Heart left ventricle (tissue), 16 donors: ENCODE measurements around the gene TPT1. TPM values are rescaled to one million over a fixed set of nuclear protein-coding genes. Genes with fewer than 3 reads are reported as not detected.
"Not testable (repeated sequence)": the region's sequence is repeated elsewhere in the genome, so short reads cannot be mapped to it uniquely, and the experiment has no call there.

ENCODE experiments used
- ATAC-seq, 4 donors: fragments of 200-7000 bp; cut with Tn5 transposase; one replicate each; pipeline ENCODE4 v1.9.1; 2020 to 2022; ENCODE audit warnings: moderate library complexity in 4 of 4, mild to moderate bottlenecking in 3 of 4, moderate number of reproducible peaks in 1 of 4
- DNase-seq, 5 donors: peaks; one replicate each; pipeline ENCODE4 v3.0.0-alpha.2; 2020
- H3K27ac ChIP-seq, 12 donors: fragments of 200-600 bp; sonication (generic) in 4 of 12; one replicate each; pipeline versions ENCODE4 v1.5.0 to v1.8.0; 2016 to 2022; ENCODE audit warnings: mild to moderate bottlenecking in 2 of 12
- H3K27me3 ChIP-seq, 9 donors: fragments of 200-600 bp; sonication (generic) in 2 of 9; one replicate each; pipeline versions ENCODE4 v1.5.1 to v1.8.0; 2016 to 2022; ENCODE audit warnings: mild to moderate bottlenecking in 3 of 9
- H3K36me3 ChIP-seq, 9 donors: fragments of 200-600 bp; sonication (generic) in 2 of 9; one replicate each; pipeline versions ENCODE4 v1.5.0 to v1.8.0; 2018 to 2022; ENCODE audit warnings: mild to moderate bottlenecking in 2 of 9
- H3K4me1 ChIP-seq, 12 donors: fragments of 200-600 bp; sonication (generic) in 4 of 12; one replicate each; pipeline versions ENCODE4 v1.5.0 to v1.8.0; 2016 to 2022; ENCODE audit warnings: mild to moderate bottlenecking in 3 of 12
- H3K4me3 ChIP-seq, 12 donors: fragments of 200-600 bp; sonication (generic) in 4 of 12; one replicate each; pipeline versions ENCODE4 v1.5.0 to v1.8.0; 2017 to 2022; ENCODE audit warnings: mild to moderate bottlenecking in 9 of 12, moderate library complexity in 4 of 12
- H3K9me3 ChIP-seq, 12 donors: fragments of 200-600 bp; sonication (generic) in 4 of 12; one replicate each; pipeline versions ENCODE4 v1.5.0 to v1.8.0; 2016 to 2022; ENCODE audit warnings: mild to moderate bottlenecking in 1 of 12
- CTCF ChIP-seq, 12 donors: fragments of 200-600 bp; sonication (generic) in 4 of 12; IDR thresholded peaks; one replicate each; pipeline versions ENCODE4 v1.5.0 to v1.8.0; 2018 to 2022; ENCODE audit warnings: antibody characterized with exemption in 12 of 12, mild to moderate bottlenecking in 5 of 12
- POLR2A ChIP-seq, 2 donors: fragments of 450-650 bp; IDR thresholded peaks; one replicate each; pipeline ENCODE4 v1.6.1; 2017; ENCODE audit warnings: antibody characterized with exemption in 2 of 2, mild to moderate bottlenecking in 2 of 2, moderate library complexity in 2 of 2
- WGBS, 4 donors: extraction: QIAGEN DNeasy Blood & Tissue Kit in 2 of 4; methylation state at CpG; one replicate each; pipeline versions ENCODE4 v1.1.5 to v1.1.7; 2013 to 2018; 5-methylcytosine and 5-hydroxymethylcytosine counted together
- intact Hi-C, 10 donors: fragments of 100-400 bp; cut with DNase I; formaldehyde crosslinking; loops; one replicate each; pipeline versions ENCODE4 v1.11.1 to v1.14.2; 2022
- polyA plus RNA-seq, 2 donors: library from polyadenylated mRNA; stranded (reverse); fragments of 200-250 nt; gene quantifications; one replicate each; pipeline ENCODE4 v1.2.3, GENCODE V29; 2013
- total RNA-seq, 9 donors: library from RNA; depleted of rRNA in 2 of 9; stranded (reverse); fragments of >200 nt in 2 of 9; fragmentation: NEBNext Ultra II Directional in 3 of 9; extraction: Animal tissue kit (Norgen Biotek cat#: 25700) in 3 of 9; gene quantifications; one replicate each; pipeline versions ENCODE4 v1.1.0 to v1.2.4, GENCODE V29; 2016 to 2023
- donor health status: ischemic (EF 13 %, LVEDD 7.1; RV severe dilation, severe dysfunction).
- donor health status: healthy with polysubstance abuse.
- donor health status: DM: no; HTN: yes; CAD: no.
- donor health status: DM: no; HTN: no; CAD: no.
- donor health status: ischemic (EF 25% LVEDD 6.9; RV normal size, moderate dysfunction).
- donor health status: ischemic (EF 25% LVEDD 5.7; RV mildly dilated, moderate dysfunction).
- donor health status: healthy.
- donor health status: DM: yes; HTN: yes; CAD: no.
- donor health status: ischemic (EF 35%, LVEDD 5.7; RV mildly dilated, moderate dysfunction).
- donor health status: nonischemic (EF 11% LVEDD 7.7; RV severe dilation, severe dysfunction).
- donor health status: DM: yes; HTN: yes; CAD: no.
- donor health status: PGD.
- donor health status: ischemic (EF 29% LVEDD 5.4; RV normal size, mild dysfunction).
- donor health status: nonischemic (EF 23%, LVEDD 6.1; RV moderate dilation, normal function).

TPT1 gene
- total and polyA plus RNA-seq, 11 donors: 1,738 to 7,117 (median 3,896) TPM

- 34 to 48% (median 43%) methylated on average over 3 of the region's 3 CpGs for WGBS, 4 donors
- Histone ChIP-seq H3K36me3 (no peaks in the 10 kb centered on the region), H3K27ac (no peak overlapping the region), H3K4me3 (no peak overlapping the region), H3K9me3 (no peaks in the 10 kb centered on the region), H3K27me3 (no peaks in the 10 kb centered on the region), H3K4me1 (peaks cover 0 to 6% (median 0%) of the 10 kb centered on the region in 12 donors)
- no peak for ATAC-seq
- intact Hi-C loops: loop anchor here in 1 of 10 donors (10.0 kb wide), 1 partner anchor 328 kb away; no protein-coding TSS in a partner anchor
- TF ChIP-seq CTCF (IDR thresholded peaks at IDR 0.05): no peak
- no peak for DNase-seq
Measured at GRCh38 chr13:45302507-45302906, 38.5 kb downstream of the TPT1 start.

DNA sequence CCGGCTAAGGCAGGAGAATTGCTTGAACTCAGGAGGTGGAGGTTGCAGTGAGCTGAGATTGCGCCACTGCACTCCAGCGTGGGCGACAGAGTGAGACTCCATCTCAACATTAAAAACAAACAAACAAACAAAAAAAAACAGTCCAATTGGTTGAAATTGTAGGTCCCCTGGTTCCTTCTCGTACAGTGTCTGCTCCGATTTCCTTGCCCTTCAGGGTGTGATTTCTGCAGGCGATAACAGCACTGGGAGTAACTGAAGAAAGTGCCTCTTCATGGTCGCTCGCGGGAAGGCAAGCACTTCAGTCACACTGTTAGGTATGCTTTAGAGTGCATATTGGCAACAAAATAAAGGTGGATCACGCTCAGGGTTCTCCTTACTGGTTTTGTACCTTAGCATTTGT lies 39.7 kb downstream of the TPT1 start:
- TF ChIP-seq CTCF (IDR thresholded peaks at IDR 0.05): no peak
- TF ChIP-seq POLR2A (IDR thresholded peaks at IDR 0.05): no peak
- H3K4me1 ChIP-seq: peaks cover 0 to 9% (median 0%) of the 10 kb centered on the region in 12 donors
- H3K36me3 ChIP-seq: no peaks in the 10 kb centered on the region
- WGBS, 4 donors: 72 to 80% (median 77%) methylated on average over 11 of the region's 11 CpGs
- H3K27me3 ChIP-seq: no peaks in the 10 kb centered on the region
- H3K9me3 ChIP-seq: no peaks in the 10 kb centered on the region
- intact Hi-C loops: loop anchor here in 1 of 10 donors (10.0 kb wide), 1 partner anchor 326 kb away; no protein-coding TSS in a partner anchor
- H3K4me3 ChIP-seq: no peak overlapping the region
- H3K27ac ChIP-seq: no peak overlapping the region
- no peak for DNase-seq
- no peak for ATAC-seq

- DNase-seq (no peak), ATAC-seq (no peak)
- no peak for TF ChIP-seq POLR2A (IDR thresholded peaks at IDR 0.05)
- no peak for TF ChIP-seq CTCF (IDR thresholded peaks at IDR 0.05)
- H3K27ac ChIP-seq: no peak overlapping the region
- intact Hi-C loops: loop anchor here in 1 of 10 donors (10.0 kb wide), 1 partner anchor 326 kb away; no protein-coding TSS in a partner anchor
- no peak overlapping the region for H3K4me3 ChIP-seq
- H3K9me3 ChIP-seq: no peaks in the 10 kb centered on the region
- 73 to 81% (median 77%) methylated on average over 9 of the region's 9 CpGs for WGBS, 4 donors
- peaks cover 0 to 17% (median 1%) of the 10 kb centered on the region in 12 donors for H3K4me1 ChIP-seq
- H3K36me3 ChIP-seq: no peaks in the 10 kb centered on the region
- no peaks in the 10 kb centered on the region for H3K27me3 ChIP-seq
Measured at GRCh38 chr13:45300190-45300985, 40.6 kb downstream of the TPT1 start.

- Histone ChIP-seq H3K27me3 (no peaks in the 10 kb centered on the region), H3K4me3 (no peak overlapping the region), H3K4me1 (peaks cover 0 to 20% (median 1%) of the 10 kb centered on the region in 12 donors), H3K27ac (no peak overlapping the region), H3K36me3 (no peaks in the 10 kb centered on the region), H3K9me3 (no peaks in the 10 kb centered on the region)
- DNase-seq: no peak
- ATAC-seq: peak in 1 of 4 donors; percentile 14
- intact Hi-C loops: no loop called here
- 25 to 42% (median 39%) methylated on average over 3 of the region's 3 CpGs for WGBS, 4 donors
- no peak for TF ChIP-seq POLR2A (IDR thresholded peaks at IDR 0.05)
- no peak for TF ChIP-seq CTCF (IDR thresholded peaks at IDR 0.05)
Measured at GRCh38 chr13:45299194-45299593, 41.8 kb downstream of the TPT1 start.

- H3K27ac ChIP-seq, ATAC-seq, H3K4me3 ChIP-seq, H3K9me3 ChIP-seq, H3K36me3 ChIP-seq, intact Hi-C loops, H3K27me3 ChIP-seq, DNase-seq: not testable (repeated sequence)
- 95 to 100% (median 96%) methylated on average over 3 of the region's 3 CpGs for WGBS, 4 donors
- peaks cover 0 to 20% (median 1%) of the 10 kb centered on the region in 12 donors for H3K4me1 ChIP-seq
Measured at GRCh38 chr13:45298550-45298949, 42.4 kb downstream of the TPT1 start.
